HepG2 (cell line): ENCODE results near the gene KSR1. TPM values are rescaled to one million over a fixed set of nuclear protein-coding genes. Genes with fewer than 3 reads are reported as not detected.

Experiments
- ARID5B ChIP-seq: IDR thresholded peaks from 2 replicates; pipeline ENCODE4 v1.4.0; 2020; ENCODE audit warnings: mild to moderate bottlenecking, missing genetic modification reagents
- ASH2L ChIP-seq: fragments of 300-600, 200-600 bp; sonication (generic); IDR thresholded peaks from 2 replicates; pipeline ENCODE4 v1.7.0; 2017; ENCODE audit warnings: low read depth, mild to moderate bottlenecking, moderate library complexity, mixed read lengths, low read length; ENCODE audit not compliant: insufficient read length
- CHD2 ChIP-seq: IDR thresholded peaks from 2 replicates; pipeline ENCODE4 v1.6.1; 2011; ENCODE audit warnings: low read depth, low read length, improper control_type of control experiment
- CTCF ChIP-seq: sonication (generic); formaldehyde crosslinking; IDR thresholded peaks from 2 replicates; pipeline ENCODE4 v1.5.0; 2020; ENCODE audit warnings: mild to moderate bottlenecking, missing genetic modification reagents, moderate library complexity
- ELF3 ChIP-seq: IDR thresholded peaks from 2 replicates; pipeline ENCODE4 v1.6.1; 2016; ENCODE audit warnings: missing genetic modification reagents, missing compliant biosample characterization
- KDM3A ChIP-seq: IDR thresholded peaks from 2 replicates; pipeline ENCODE4 v1.6.1; 2018; ENCODE audit warnings: low read depth, missing compliant biosample characterization
- MTERF4 ChIP-seq: sonication (generic); formaldehyde crosslinking; IDR thresholded peaks from 2 replicates; pipeline ENCODE4 v1.8.0; 2023; ENCODE audit warnings: mild to moderate bottlenecking, missing genetic modification reagents
- NFKB2 ChIP-seq: sonication (generic); formaldehyde crosslinking; IDR thresholded peaks from 2 replicates; pipeline ENCODE4 v1.4.0; 2020; ENCODE audit warnings: missing genetic modification reagents, borderline replicate concordance
- ONECUT2 ChIP-seq: sonication (generic); formaldehyde crosslinking; IDR thresholded peaks from 2 replicates; pipeline ENCODE4 v1.4.0; 2020; ENCODE audit warnings: missing genetic modification reagents
- RBM39 ChIP-seq: fragments of 200-400 bp; formaldehyde crosslinking; IDR thresholded peaks from one replicate; pipeline ENCODE4 v1.6.1; 2018; ENCODE audit warnings: antibody characterized with exemption, mild to moderate bottlenecking, low read depth, low read length; ENCODE audit not compliant: poor library complexity, severe bottlenecking
- RFX5 ChIP-seq: IDR thresholded peaks from 2 replicates; pipeline ENCODE4 v1.6.1; 2011; ENCODE audit warnings: low read depth, low read length, improper control_type of control experiment
- RFXANK ChIP-seq: IDR thresholded peaks from 2 replicates; pipeline ENCODE4 v1.6.1; 2016
- SP140L ChIP-seq: sonication (generic); formaldehyde crosslinking; IDR thresholded peaks from 2 replicates; pipeline ENCODE4 v1.4.0; 2020; ENCODE audit warnings: missing genetic modification reagents, borderline replicate concordance
- SP4 ChIP-seq: sonication (generic); formaldehyde crosslinking; IDR thresholded peaks from 2 replicates; pipeline ENCODE4 v1.8.1; 2023; ENCODE audit warnings: mild to moderate bottlenecking, missing genetic modification reagents
- ZBTB1 ChIP-seq: sonication (generic); formaldehyde crosslinking; IDR thresholded peaks from 2 replicates; pipeline ENCODE4 v1.4.0; 2020; ENCODE audit warnings: missing genetic modification reagents, borderline replicate concordance
- ZBTB46 ChIP-seq: sonication (generic); formaldehyde crosslinking; IDR thresholded peaks from 2 replicates; pipeline ENCODE4 v1.4.0; 2020; ENCODE audit warnings: mild to moderate bottlenecking, missing genetic modification reagents, borderline replicate concordance
- ZFP91 ChIP-seq: sonication (generic); formaldehyde crosslinking; IDR thresholded peaks from 2 replicates; pipeline ENCODE4 v1.9.0; 2022; ENCODE audit warnings: missing genetic modification reagents, mild to moderate bottlenecking, borderline replicate concordance
- ZNF615 ChIP-seq: sonication (generic); formaldehyde crosslinking; IDR thresholded peaks from 2 replicates; pipeline ENCODE4 v1.5.0; 2020; ENCODE audit warnings: mild to moderate bottlenecking, missing genetic modification reagents, borderline replicate concordance
- ZNF766 ChIP-seq: sonication (generic); formaldehyde crosslinking; IDR thresholded peaks from 2 replicates; pipeline ENCODE4 v1.5.0; 2020; ENCODE audit warnings: missing genetic modification reagents, borderline replicate concordance
- polyA plus RNA-seq, 8 experiments: library from polyadenylated mRNA; depleted of rRNA in 3 of 8; stranded (reverse) in 7 of 8; unstranded in 1 of 8; fragments of >200 nt; fragmentation: Illumina TruSeq in 4 of 8; extraction: Trizol in 4 of 8; gene quantifications; 2 replicates each; pipeline versions ENCODE4 v1.2.1 to v1.2.3, GENCODE V29; 2011 to 2016; ENCODE audit warnings: low read depth in 4 of 8, missing spikeins in 1 of 8, mixed read lengths in 1 of 8; ENCODE audit not compliant: insufficient read depth in 1 of 8
- total RNA-seq, 5 experiments: library from RNA; depleted of rRNA; stranded (reverse); fragments of >200 nt; fragmentation: Illumina TruSeq; extraction: Trizol; gene quantifications; 2 replicates each; pipeline ENCODE4 v1.2.3, GENCODE V29; 2016; ENCODE audit warnings: low read depth in 1 of 5

The KSR1 gene
- total and polyA plus RNA-seq, 2 of the 13 experiments (the other 11 are each of a cell fraction or from before 2014, with no cell fraction given): 10.1 to 16.6 TPM

GRCh38 chr17:27504188-27504995 is 48.1 kb downstream of the KSR1 start (continued):
- peak; percentile 40; the same call in 1 of the 2 replicates for TF ChIP-seq ARID5B (CRISPR knock-in tag)
- TF ChIP-seq ZBTB1 (CRISPR knock-in tag): no peak
- TF ChIP-seq ASH2L: peak; percentile 26
- TF ChIP-seq ONECUT2: no peak
- TF ChIP-seq CTCF: no peak
- no peak for TF ChIP-seq ZBTB46 (CRISPR knock-in tag)
- no peak for TF ChIP-seq ZNF615
- 0 out of 2 replicates have a peak, but pooled peaks have one; percentile 23 for TF ChIP-seq NFKB2 (CRISPR knock-in tag)
- no peak for TF ChIP-seq ZNF766 (CRISPR knock-in tag)
- no peak for TF ChIP-seq SP140L (CRISPR knock-in tag)
- no peak for TF ChIP-seq CHD2
- TF ChIP-seq SP4 (CRISPR knock-in tag): no peak
- no peak for TF ChIP-seq MTERF4 (CRISPR knock-in tag)
- no peak for TF ChIP-seq RFX5
- TF ChIP-seq ZFP91 (CRISPR knock-in tag): peak; percentile 30; the same call in 1 of the 2 replicates
- TF ChIP-seq RFXANK (CRISPR knock-in tag): no peak
- no peak for TF ChIP-seq KDM3A (CRISPR knock-in tag)
- TF ChIP-seq RBM39: no peak
- TF ChIP-seq ELF3 (CRISPR knock-in tag): no peak
